ENCODE measurements around the gene LEP. TPM values are rescaled to one million over a fixed set of nuclear protein-coding genes. Genes with fewer than 3 reads are reported as not detected.

The LEP gene
- total and polyA plus RNA-seq, 2 donors (not counting 1 experiment from before 2014, with no cell fraction given): not detected

GRCh38 chr7:128242661-128243060 lies 1.6 kb downstream of the LEP start:
- peaks cover 0 to 34% (median 0%) of the 10 kb centered on the region in 3 donors for H3K9me3 ChIP-seq (ENCODE audit: control extremely low read depth in 1 of 3, control insufficient read depth in 2 of 3, insufficient read depth in 1 of 3, low read length in 2 of 3)
- CTCF ChIA-PET: no interaction called here
- H3K9ac ChIP-seq (ENCODE audit: low read length): no peak overlapping the region
- no peak overlapping the region for H3K4me3 ChIP-seq (ENCODE audit: control extremely low read depth in 1 of 5, extremely low read depth in 1 of 5, insufficient read depth in 1 of 5, low read depth in 2 of 5, low read length in 4 of 5)
- no peak for ATAC-seq (ENCODE audit: low read depth)
- intact Hi-C loops (cut with micrococcal nuclease): no loop called here
- H3K27me3 Mint-ChIP-seq: peaks cover 31% of the 10 kb centered on the region
- no peaks in the 10 kb centered on the region for H3K4me1 ChIP-seq (ENCODE audit: control insufficient read depth in 2 of 2, insufficient read depth in 2 of 2, low read length in 2 of 2)
- no peaks in the 10 kb centered on the region for H3K36me3 ChIP-seq (replicated peaks in 1 of 2; ENCODE audit: control extremely low read depth in 1 of 2, control insufficient read depth in 1 of 2, extremely low read depth in 1 of 2, insufficient read depth in 2 of 2, low read length in 1 of 2)
- WGBS (ENCODE audit: insufficient coverage): 96% methylated on average over 11 of the region's 11 CpGs
- H3K79me2 ChIP-seq (ENCODE audit: control insufficient read depth, insufficient read depth, low read length): no peaks in the 10 kb centered on the region
- no peak for DNase-seq
- peaks cover 5% of the 10 kb centered on the region for H3K9me3 Mint-ChIP-seq (ENCODE audit: insufficient read depth)
- no peak overlapping the region for H3K27ac Mint-ChIP-seq
- no peak overlapping the region for H3K27ac ChIP-seq (ENCODE audit: low read length in 2 of 2)
- H3K27me3 ChIP-seq (replicated peaks in 1 of 4; ENCODE audit: control extremely low read depth in 1 of 4, control insufficient read depth in 3 of 4, insufficient read depth in 4 of 4, low read length in 3 of 4): peaks cover 0 to 19% (median 5%) of the 10 kb centered on the region in 4 experiments
- no peak for TF ChIP-seq CTCF (IDR thresholded peaks at IDR 0.05)
- no peak for TF ChIP-seq EZH2 (IDR thresholded peaks at IDR 0.05; ENCODE audit: borderline replicate concordance, insufficient read depth, low read depth, low read length, poor library complexity, severe bottlenecking)
- H4K20me1 ChIP-seq (ENCODE audit: control insufficient read depth, insufficient read depth, low read length, poor library complexity, severe bottlenecking): no peaks in the 10 kb centered on the region
- no peak overlapping the region for H3K4me2 ChIP-seq (replicated peaks; ENCODE audit: low read depth, low read length, poor library complexity, severe bottlenecking)
- POLR2A ChIA-PET: no interaction called here
- H2AFZ ChIP-seq (ENCODE audit: insufficient read depth, low read depth, low read length, poor library complexity, severe bottlenecking): no peak overlapping the region
- H3K4me3 Mint-ChIP-seq: no peak overlapping the region
- no peaks in the 10 kb centered on the region for H3K4me1 Mint-ChIP-seq

- Histone ChIP-seq H3K79me2 (ENCODE audit: control insufficient read depth, insufficient read depth, low read length) (no peaks in the 10 kb centered on the region), H3K4me2 (replicated peaks; ENCODE audit: low read depth, low read length, poor library complexity, severe bottlenecking) (no peak overlapping the region), H3K4me3 (ENCODE audit: control extremely low read depth in 1 of 5, extremely low read depth in 1 of 5, insufficient read depth in 1 of 5, low read depth in 2 of 5, low read length in 4 of 5) (no peak overlapping the region), H3K4me1 (ENCODE audit: control insufficient read depth in 2 of 2, insufficient read depth in 2 of 2, low read length in 2 of 2) (no peaks in the 10 kb centered on the region), H4K20me1 (ENCODE audit: control insufficient read depth, insufficient read depth, low read length, poor library complexity, severe bottlenecking) (no peaks in the 10 kb centered on the region), H3K9ac (ENCODE audit: low read length) (no peak overlapping the region), H2AFZ (ENCODE audit: insufficient read depth, low read depth, low read length, poor library complexity, severe bottlenecking) (no peak overlapping the region), H3K36me3 (replicated peaks in 1 of 2; ENCODE audit: control extremely low read depth in 1 of 2, control insufficient read depth in 1 of 2, extremely low read depth in 1 of 2, insufficient read depth in 2 of 2, low read length in 1 of 2) (no peaks in the 10 kb centered on the region), H3K9me3 (ENCODE audit: control extremely low read depth in 1 of 3, control insufficient read depth in 2 of 3, insufficient read depth in 1 of 3, low read length in 2 of 3) (peaks cover 0 to 32% (median 0%) of the 10 kb centered on the region in 3 donors), H3K27me3 (replicated peaks in 1 of 4; ENCODE audit: control extremely low read depth in 1 of 4, control insufficient read depth in 3 of 4, insufficient read depth in 4 of 4, low read length in 3 of 4) (peaks cover 0 to 15% (median 5%) of the 10 kb centered on the region in 4 experiments), H3K27ac (ENCODE audit: low read length in 2 of 2) (no peak overlapping the region)
- Mint-ChIP-seq H3K4me3 (no peak overlapping the region), H3K27me3 (peaks cover 29% of the 10 kb centered on the region), H3K27ac (no peak overlapping the region), H3K4me1 (no peaks in the 10 kb centered on the region), H3K9me3 (ENCODE audit: insufficient read depth) (peaks cover 3% of the 10 kb centered on the region)
- no peak for ATAC-seq (ENCODE audit: low read depth)
- CTCF ChIA-PET: no interaction called here
- WGBS (ENCODE audit: insufficient coverage): 86% methylated on average over 7 of the region's 7 CpGs
- DNase-seq: no peak
- no peak for TF ChIP-seq CTCF (IDR thresholded peaks at IDR 0.05)
- no peak for TF ChIP-seq EZH2 (IDR thresholded peaks at IDR 0.05; ENCODE audit: borderline replicate concordance, insufficient read depth, low read depth, low read length, poor library complexity, severe bottlenecking)
- intact Hi-C loops (cut with micrococcal nuclease): no loop called here
- POLR2A ChIA-PET: no interaction called here
Measured at GRCh38 chr7:128243273-128243672, 2.2 kb downstream of the LEP start.

Data from B cell (primary cell).